ENCODE results near the gene NLRP14.

NLRP14 gene

DNA sequence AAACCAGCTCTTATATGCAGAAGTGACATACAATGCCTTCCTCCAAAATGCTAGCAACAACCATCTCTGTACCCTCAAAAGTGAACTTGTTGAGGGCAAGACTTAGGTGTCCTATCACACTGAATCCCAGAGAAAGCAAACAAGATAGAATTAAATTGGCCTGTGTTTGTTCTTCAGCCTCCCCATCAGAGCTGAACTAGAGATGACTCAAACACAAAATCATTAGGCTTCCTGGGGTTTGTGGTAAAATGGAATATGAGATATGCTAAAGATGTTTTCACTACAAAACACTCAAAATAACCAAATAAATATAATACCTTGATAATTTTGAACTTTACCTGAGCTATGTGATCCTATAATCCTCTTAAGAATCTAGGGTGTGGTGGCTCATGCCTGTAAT is 31.8 kb upstream of the NLRP14 start:
- H4K20me1 ChIP-seq (ENCODE audit: insufficient read depth, low read length, poor library complexity, severe bottlenecking) = no peaks in the 10 kb centered on the region
- H3K4me3 ChIP-seq (ENCODE audit: low read length, poor library complexity, severe bottlenecking) = no peak overlapping the region
- no peaks in the 10 kb centered on the region for H3K9me3 ChIP-seq (ENCODE audit: insufficient read depth, low read depth, low read length)
- no peaks in the 10 kb centered on the region for H3F3A ChIP-seq (ENCODE audit: low read depth)
- no peaks in the 10 kb centered on the region for H3K27me3 ChIP-seq (ENCODE audit: insufficient read depth, low read length, poor library complexity, severe bottlenecking)
- no peak overlapping the region for H3K4me2 ChIP-seq (ENCODE audit: low read depth, low read length, poor library complexity, severe bottlenecking)
- H3K79me2 ChIP-seq (ENCODE audit: insufficient read depth, low read length) = no peaks in the 10 kb centered on the region
- no peaks in the 10 kb centered on the region for H3K4me1 ChIP-seq (ENCODE audit: insufficient read depth, low read length, poor library complexity, severe bottlenecking)
- H2AFZ ChIP-seq (ENCODE audit: low read length) = no peak overlapping the region
- no peaks in the 10 kb centered on the region for H3K9me2 ChIP-seq (replicated peaks; ENCODE audit: low read depth, low read length)
- no peaks in the 10 kb centered on the region for H3K36me3 ChIP-seq (ENCODE audit: insufficient read depth, low read length)
- TF ChIP-seq, protein P1, sequence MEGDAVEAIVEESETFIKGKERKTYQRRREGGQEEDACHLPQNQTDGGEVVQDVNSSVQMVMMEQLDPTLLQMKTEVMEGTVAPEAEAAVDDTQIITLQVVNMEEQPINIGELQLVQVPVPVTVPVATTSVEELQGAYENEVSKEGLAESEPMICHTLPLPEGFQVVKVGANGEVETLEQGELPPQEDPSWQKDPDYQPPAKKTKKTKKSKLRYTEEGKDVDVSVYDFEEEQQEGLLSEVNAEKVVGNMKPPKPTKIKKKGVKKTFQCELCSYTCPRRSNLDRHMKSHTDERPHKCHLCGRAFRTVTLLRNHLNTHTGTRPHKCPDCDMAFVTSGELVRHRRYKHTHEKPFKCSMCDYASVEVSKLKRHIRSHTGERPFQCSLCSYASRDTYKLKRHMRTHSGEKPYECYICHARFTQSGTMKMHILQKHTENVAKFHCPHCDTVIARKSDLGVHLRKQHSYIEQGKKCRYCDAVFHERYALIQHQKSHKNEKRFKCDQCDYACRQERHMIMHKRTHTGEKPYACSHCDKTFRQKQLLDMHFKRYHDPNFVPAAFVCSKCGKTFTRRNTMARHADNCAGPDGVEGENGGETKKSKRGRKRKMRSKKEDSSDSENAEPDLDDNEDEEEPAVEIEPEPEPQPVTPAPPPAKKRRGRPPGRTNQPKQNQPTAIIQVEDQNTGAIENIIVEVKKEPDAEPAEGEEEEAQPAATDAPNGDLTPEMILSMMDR (conservative IDR thresholded peaks at IDR 0.05; ENCODE audit: low read length) = no peak
- no peak for TF ChIP-seq EZH2phosphoT487 (IDR thresholded peaks at IDR 0.05; ENCODE audit: borderline replicate concordance)
- no peak overlapping the region for H3K9ac ChIP-seq (ENCODE audit: low read depth, low read length, poor library complexity, severe bottlenecking)

GRCh38 chr11:6991227-6991626 is 29.1 kb upstream of the NLRP14 start:
- H3K9ac ChIP-seq (ENCODE audit: low read depth, low read length, poor library complexity, severe bottlenecking) = no peak overlapping the region
- H3K4me3 ChIP-seq (ENCODE audit: low read length, poor library complexity, severe bottlenecking) = no peak overlapping the region
- no peaks in the 10 kb centered on the region for H4K20me1 ChIP-seq (ENCODE audit: insufficient read depth, low read length, poor library complexity, severe bottlenecking)
- no peaks in the 10 kb centered on the region for H3K9me2 ChIP-seq (replicated peaks; ENCODE audit: low read depth, low read length)
- no peaks in the 10 kb centered on the region for H3K27me3 ChIP-seq (ENCODE audit: insufficient read depth, low read length, poor library complexity, severe bottlenecking)
- H3K36me3 ChIP-seq (ENCODE audit: insufficient read depth, low read length) = no peaks in the 10 kb centered on the region
- H2AFZ ChIP-seq (ENCODE audit: low read length) = no peak overlapping the region
- H3K9me3 ChIP-seq (ENCODE audit: insufficient read depth, low read depth, low read length) = no peaks in the 10 kb centered on the region
- H3F3A ChIP-seq (ENCODE audit: low read depth) = no peaks in the 10 kb centered on the region
- TF ChIP-seq, protein P1 (conservative IDR thresholded peaks at IDR 0.05; ENCODE audit: low read length) = no peak
- TF ChIP-seq EZH2phosphoT487 (IDR thresholded peaks at IDR 0.05; ENCODE audit: borderline replicate concordance) = no peak
- no peaks in the 10 kb centered on the region for H3K79me2 ChIP-seq (ENCODE audit: insufficient read depth, low read length)
- H3K4me1 ChIP-seq (ENCODE audit: insufficient read depth, low read length, poor library complexity, severe bottlenecking) = no peaks in the 10 kb centered on the region
- no peak overlapping the region for H3K4me2 ChIP-seq (ENCODE audit: low read depth, low read length, poor library complexity, severe bottlenecking)

DNA sequence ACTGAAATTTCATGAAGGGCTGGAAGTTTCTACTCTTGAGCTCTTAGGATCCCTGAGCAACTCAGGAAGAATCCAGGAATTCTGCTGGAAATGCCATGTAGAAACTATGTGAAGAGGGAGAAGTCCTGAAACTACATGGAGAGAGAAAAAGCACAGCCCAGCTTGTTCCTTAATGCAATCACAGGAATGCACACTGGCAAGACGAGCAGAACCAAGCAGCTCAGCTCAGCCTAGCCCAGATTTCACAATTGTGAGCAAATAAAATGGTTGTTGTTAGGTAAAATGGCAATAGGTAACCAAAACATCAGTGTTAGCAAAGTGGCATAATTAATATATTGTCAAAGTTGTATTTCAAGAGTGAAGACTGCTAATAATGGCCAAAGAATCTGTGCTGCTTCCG is 28.3 kb upstream of the NLRP14 start:
- H3K4me2 ChIP-seq (ENCODE audit: low read depth, low read length, poor library complexity, severe bottlenecking) = no peak overlapping the region
- no peaks in the 10 kb centered on the region for H3K27me3 ChIP-seq (ENCODE audit: insufficient read depth, low read length, poor library complexity, severe bottlenecking)
- TF ChIP-seq, protein P1 (conservative IDR thresholded peaks at IDR 0.05; ENCODE audit: low read length) = no peak
- no peak for TF ChIP-seq EZH2phosphoT487 (IDR thresholded peaks at IDR 0.05; ENCODE audit: borderline replicate concordance)
- no peaks in the 10 kb centered on the region for H3F3A ChIP-seq (ENCODE audit: low read depth)
- no peak overlapping the region for H3K9ac ChIP-seq (ENCODE audit: low read depth, low read length, poor library complexity, severe bottlenecking)
- no peaks in the 10 kb centered on the region for H3K4me1 ChIP-seq (ENCODE audit: insufficient read depth, low read length, poor library complexity, severe bottlenecking)
- H2AFZ ChIP-seq (ENCODE audit: low read length) = no peak overlapping the region
- H3K4me3 ChIP-seq (ENCODE audit: low read length, poor library complexity, severe bottlenecking) = no peak overlapping the region
- H4K20me1 ChIP-seq (ENCODE audit: insufficient read depth, low read length, poor library complexity, severe bottlenecking) = no peaks in the 10 kb centered on the region
- no peaks in the 10 kb centered on the region for H3K36me3 ChIP-seq (ENCODE audit: insufficient read depth, low read length)
- no peaks in the 10 kb centered on the region for H3K9me2 ChIP-seq (replicated peaks; ENCODE audit: low read depth, low read length)
- H3K9me3 ChIP-seq (ENCODE audit: insufficient read depth, low read depth, low read length) = no peaks in the 10 kb centered on the region
- H3K79me2 ChIP-seq (ENCODE audit: insufficient read depth, low read length) = no peaks in the 10 kb centered on the region

Measured in Loucy (cell line).